Measurements from ENCODE around the gene PSMB1. TPM values are rescaled to one million over a fixed set of nuclear protein-coding genes. Genes with fewer than 3 reads are reported as not detected.
A peak's percentile ranks its signal among the peaks of the same experiment; 100 is the strongest.

Gene PSMB1
- total and polyA plus RNA-seq, 2 donors (not counting 1 experiment from before 2014, with no cell fraction given) = 94.3 to 134 TPM

DNA sequence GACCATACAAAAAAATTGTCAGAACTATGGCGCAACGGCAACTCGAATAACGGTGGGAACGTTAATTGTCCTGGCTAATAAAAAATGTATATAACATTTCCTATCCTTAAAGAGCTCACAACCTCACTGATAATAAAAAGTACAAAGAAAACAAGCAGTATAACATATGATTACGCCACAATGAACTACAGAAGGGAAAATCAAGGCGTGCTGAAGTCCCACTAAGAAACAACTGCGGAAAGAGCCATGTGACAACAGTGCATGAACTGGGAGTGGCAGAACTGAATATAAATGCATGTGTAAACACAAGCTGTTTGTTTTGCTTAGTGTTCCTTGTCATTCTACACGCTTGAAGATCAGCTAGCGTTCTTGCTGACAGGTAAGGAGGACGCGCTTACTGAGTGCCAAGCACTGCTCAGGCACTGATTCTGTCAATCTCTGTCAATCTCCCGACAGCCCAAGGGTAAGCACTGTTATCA lies 466 bp upstream of the PSMB1 start:
- ATAC-seq (ENCODE audit: low read depth) = peak; percentile 58
- Histone ChIP-seq H3K4me2 (replicated peaks; ENCODE audit: low read depth, low read length, poor library complexity, severe bottlenecking) (peak overlapping the region; percentile 89), H4K20me1 (ENCODE audit: control insufficient read depth, insufficient read depth, low read length, poor library complexity, severe bottlenecking) (peaks cover 28% of the 10 kb centered on the region), H3K9me3 (ENCODE audit: control extremely low read depth in 1 of 3, control insufficient read depth in 2 of 3, insufficient read depth in 1 of 3, low read length in 2 of 3) (peaks cover 0 to 3% (median 0%) of the 10 kb centered on the region in 3 donors), H2AFZ (ENCODE audit: insufficient read depth, low read depth, low read length, poor library complexity, severe bottlenecking) (peak overlapping the region; percentile 84), H3K4me3 (ENCODE audit: control extremely low read depth in 1 of 5, extremely low read depth in 1 of 5, insufficient read depth in 1 of 5, low read depth in 2 of 5, low read length in 4 of 5) (peak overlapping the region; percentile 71 to 99 (median 85)), H3K27me3 (replicated peaks in 1 of 4; ENCODE audit: control extremely low read depth in 1 of 4, control insufficient read depth in 3 of 4, insufficient read depth in 4 of 4, low read length in 3 of 4) (no peaks in the 10 kb centered on the region), H3K4me1 (ENCODE audit: control insufficient read depth in 2 of 2, insufficient read depth in 2 of 2, low read length in 2 of 2) (peaks cover 27 to 28% of the 10 kb centered on the region in 2 donors), H3K27ac (ENCODE audit: low read length in 2 of 2) (peak overlapping the region; percentile 91 to 92), H3K79me2 (ENCODE audit: control insufficient read depth, insufficient read depth, low read length) (peaks cover 85% of the 10 kb centered on the region), H3K9ac (ENCODE audit: low read length) (peak overlapping the region; percentile 90), H3K36me3 (replicated peaks in 1 of 2; ENCODE audit: control extremely low read depth in 1 of 2, control insufficient read depth in 1 of 2, extremely low read depth in 1 of 2, insufficient read depth in 2 of 2, low read length in 1 of 2) (peaks cover 0 to 30% of the 10 kb centered on the region in 2 experiments)
- H3K9me3 Mint-ChIP-seq (ENCODE audit: insufficient read depth) = no peaks in the 10 kb centered on the region
- 3% methylated on average over 5 of the region's 13 CpGs for WGBS (ENCODE audit: insufficient coverage)
- intact Hi-C loops (cut with micrococcal nuclease) = loop anchor here (1.0 kb wide), 4 partner anchors 31 to 851 kb away; partner anchors contain the start of genes C6orf120, DYNLT2, ERMARD and PDCD2
- CTCF ChIA-PET = interaction anchor here (0.9 to 1.2 kb wide), 3 partner anchors 23 to 840 kb away, joined by 3 to 5 read pairs (median 5); partner anchors contain the start of gene PDCD2
- H3K4me3 Mint-ChIP-seq = no peak overlapping the region
- peaks cover 34% of the 10 kb centered on the region for H3K4me1 Mint-ChIP-seq
- H3K27ac Mint-ChIP-seq = no peak overlapping the region
- POLR2A ChIA-PET = interaction anchor here (0.7 to 2.3 kb wide), 5 partner anchors 31 to 1341 kb away, joined by 3 to 19 read pairs (median 7); partner anchors contain the start of genes C6orf120, DYNLT2, ERMARD and PDCD2
- no peak for TF ChIP-seq EZH2 (IDR thresholded peaks at IDR 0.05; ENCODE audit: borderline replicate concordance, insufficient read depth, low read depth, low read length, poor library complexity, severe bottlenecking)
- TF ChIP-seq CTCF (IDR thresholded peaks at IDR 0.05) = no peak
- no peaks in the 10 kb centered on the region for H3K27me3 Mint-ChIP-seq
- DNase-seq = no peak

GRCh38 chr6:170545405-170545804 lies 7.7 kb downstream of the PSMB1 start:
- no peak overlapping the region for H3K27ac Mint-ChIP-seq
- DNase-seq (no peak), ATAC-seq (ENCODE audit: low read depth) (no peak)
- Histone ChIP-seq H3K27me3 (replicated peaks in 1 of 4; ENCODE audit: control extremely low read depth in 1 of 4, control insufficient read depth in 3 of 4, insufficient read depth in 4 of 4, low read length in 3 of 4) (no peaks in the 10 kb centered on the region), H3K9ac (ENCODE audit: low read length) (no peak overlapping the region), H3K27ac (ENCODE audit: low read length in 2 of 2) (no peak overlapping the region), H3K36me3 (replicated peaks in 1 of 2; ENCODE audit: control extremely low read depth in 1 of 2, control insufficient read depth in 1 of 2, extremely low read depth in 1 of 2, insufficient read depth in 2 of 2, low read length in 1 of 2) (peaks cover 2 to 91% of the 10 kb centered on the region in 2 experiments), H3K4me3 (ENCODE audit: control extremely low read depth in 1 of 5, extremely low read depth in 1 of 5, insufficient read depth in 1 of 5, low read depth in 2 of 5, low read length in 4 of 5) (no peak overlapping the region), H2AFZ (ENCODE audit: insufficient read depth, low read depth, low read length, poor library complexity, severe bottlenecking) (no peak overlapping the region), H3K79me2 (ENCODE audit: control insufficient read depth, insufficient read depth, low read length) (peaks cover 82% of the 10 kb centered on the region), H3K4me1 (ENCODE audit: control insufficient read depth in 2 of 2, insufficient read depth in 2 of 2, low read length in 2 of 2) (no peaks in the 10 kb centered on the region), H4K20me1 (ENCODE audit: control insufficient read depth, insufficient read depth, low read length, poor library complexity, severe bottlenecking) (peaks cover 64% of the 10 kb centered on the region), H3K9me3 (ENCODE audit: control extremely low read depth in 1 of 3, control insufficient read depth in 2 of 3, insufficient read depth in 1 of 3, low read length in 2 of 3) (no peaks in the 10 kb centered on the region), H3K4me2 (replicated peaks; ENCODE audit: low read depth, low read length, poor library complexity, severe bottlenecking) (no peak overlapping the region)
- H3K4me1 Mint-ChIP-seq = peaks cover 21% of the 10 kb centered on the region
- 100% methylated on average over 1 of the region's 2 CpGs for whole genome bisulfite sequencing (ENCODE audit: insufficient coverage)
- POLR2A ChIA-PET = no interaction called here
- no peaks in the 10 kb centered on the region for H3K27me3 Mint-ChIP-seq
- CTCF ChIA-PET = no interaction called here
- TF ChIP-seq EZH2 (IDR thresholded peaks at IDR 0.05; ENCODE audit: borderline replicate concordance, insufficient read depth, low read depth, low read length, poor library complexity, severe bottlenecking) (no peak), CTCF (IDR thresholded peaks at IDR 0.05) (no peak)
- H3K9me3 Mint-ChIP-seq (ENCODE audit: insufficient read depth) = no peaks in the 10 kb centered on the region
- intact Hi-C loops (cut with micrococcal nuclease) = no loop called here
- no peak overlapping the region for H3K4me3 Mint-ChIP-seq
